Endothelial cell of umbilical vein (primary cell): ENCODE data around the gene LRP1. TPM values are rescaled to one million over a fixed set of nuclear protein-coding genes. Genes with fewer than 3 reads are reported as not detected.

Experiments used
- BruUV-seq: library from RNA; stranded (reverse); fragments of 400-500 nt; replicated peaks from 2 replicates; lab custom pipeline; 2021; lab: Mats Ljungman, UMichigan
- CTCF ChIA-PET: fragments of 300-600, 350-600 bp; sonication (Branson Sonifier 250); formaldehyde crosslinking; loops from one replicate; lab custom pipeline; 2021; ENCODE audit warnings: antibody characterized with exemption, inconsistent platforms; lab: Charles Lee
- POLR2A ChIA-PET: fragments of 300-600, 350-600 bp; sonication (Branson Sonifier 250); formaldehyde crosslinking; loops from one replicate; lab custom pipeline; 2021; ENCODE audit warnings: antibody characterized with exemption, inconsistent platforms; lab: Charles Lee
- DNase-seq: peaks from one replicate; pipeline ENCODE4 v3.0.0-alpha.2; 2011; ENCODE audit warnings: low read depth, low spot score
- FAIRE-seq: peaks from 2 replicates; lab custom pipeline; 2011; peaks lifted over from hg19 to GRCh38; lab: Jason Lieb, UNC
- H2AFZ ChIP-seq: 2 replicates; pipeline ENCODE4 v1.6.0; 2012; ENCODE audit warnings: low read depth, low read length, control low read depth, inconsistent platforms
- H3K27ac ChIP-seq: 2 replicates; pipeline ENCODE4 v1.5.1; 2011; ENCODE audit warnings: low read depth, mild to moderate bottlenecking, control low read depth, low read length, moderate library complexity; ENCODE audit not compliant: insufficient read depth
- H3K27me3 ChIP-seq, 2 experiments: 2 replicates each; pipeline versions ENCODE4 v1.6.0 to v1.6.1; 2011; ENCODE audit warnings: low read length in 2 of 2, mixed read lengths in 1 of 2; ENCODE audit not compliant: control insufficient read depth in 2 of 2, insufficient read depth in 2 of 2
- H3K36me3 ChIP-seq, 2 experiments: 2 replicates in 1 of 2; 3 replicates in 1 of 2; pipeline ENCODE4 v1.5.1; 2011; ENCODE audit warnings: low read length in 2 of 2, mild to moderate bottlenecking in 1 of 2, moderate library complexity in 1 of 2; ENCODE audit not compliant: control insufficient read depth in 2 of 2, insufficient read depth in 2 of 2; ENCODE audit errors: extremely low read depth in 1 of 2
- H3K4me1 ChIP-seq: 3 replicates; pipeline ENCODE4 v1.5.1; 2011; ENCODE audit warnings: mild to moderate bottlenecking, low read length; ENCODE audit not compliant: control insufficient read depth, insufficient read depth; ENCODE audit errors: extremely low read depth
- H3K4me2 ChIP-seq: 2 replicates; pipeline ENCODE4 v1.6.1; 2011; ENCODE audit warnings: low read length, control low read depth, mixed read lengths; ENCODE audit not compliant: insufficient read depth
- H3K4me3 ChIP-seq, 3 experiments: fragments of 200-600 bp in 1 of 3; sonication (generic), shearing (Covaris generic) in 1 of 3; replicated peaks in 1 of 3; 2 replicates each; pipeline ENCODE4 v1.5.1; 2011 to 2016; ENCODE audit warnings: control low read depth in 3 of 3, low read length in 3 of 3, mild to moderate bottlenecking in 2 of 3, inconsistent platforms in 1 of 3, low read depth in 1 of 3, moderate library complexity in 1 of 3; ENCODE audit not compliant: insufficient read depth in 1 of 3
- H3K79me2 ChIP-seq: 2 replicates; pipeline ENCODE4 v1.6.0; 2012; ENCODE audit warnings: low read length, inconsistent platforms; ENCODE audit not compliant: control insufficient read depth, insufficient read depth
- H3K9ac ChIP-seq: replicated peaks from 2 replicates; pipeline ENCODE3; 2011; ENCODE audit warnings: low read length, control low read depth; ENCODE audit not compliant: insufficient read depth; ENCODE audit errors: extremely low read depth
- H3K9me1 ChIP-seq: replicated peaks from 3 replicates; pipeline ENCODE4 v1.6.0; 2011; ENCODE audit warnings: mild to moderate bottlenecking, low read length; ENCODE audit not compliant: control insufficient read depth, insufficient read depth; ENCODE audit errors: extremely low read depth
- H3K9me3 ChIP-seq: replicated peaks from 2 replicates; pipeline ENCODE4 v1.5.1; 2012; ENCODE audit warnings: low read length, inconsistent platforms; ENCODE audit not compliant: control insufficient read depth, insufficient read depth
- H4K20me1 ChIP-seq: replicated peaks from 2 replicates; pipeline ENCODE3; 2011; ENCODE audit warnings: mild to moderate bottlenecking, low read length; ENCODE audit not compliant: control insufficient read depth, insufficient read depth; ENCODE audit errors: extremely low read depth
- EZH2 ChIP-seq: IDR thresholded peaks from 2 replicates; pipeline ENCODE4 v1.6.1; 2012; ENCODE audit warnings: borderline replicate concordance, low read depth, mild to moderate bottlenecking, moderate library complexity, low read length, inconsistent platforms; ENCODE audit not compliant: severe bottlenecking
- FOS ChIP-seq: IDR thresholded peaks from 2 replicates; pipeline ENCODE4 v1.6.1; 2011; ENCODE audit warnings: mild to moderate bottlenecking, low read length, moderate library complexity, borderline replicate concordance; ENCODE audit not compliant: insufficient read depth
- GATA2 ChIP-seq: IDR thresholded peaks from 2 replicates; pipeline ENCODE4 v1.7.0; 2011; ENCODE audit warnings: low read depth, mild to moderate bottlenecking, moderate library complexity, mixed read lengths, low read length; ENCODE audit not compliant: insufficient read length, insufficient read depth
- JUN ChIP-seq: IDR thresholded peaks from 2 replicates; pipeline ENCODE4 v1.6.1; 2011; ENCODE audit warnings: borderline replicate concordance, low read depth; ENCODE audit not compliant: insufficient read length, insufficient read depth
- MYC ChIP-seq: IDR thresholded peaks from one replicate; pipeline ENCODE4 v1.6.1; 2011; ENCODE audit warnings: mild to moderate bottlenecking, low read depth, low read length
- POLR2A ChIP-seq: IDR thresholded peaks from 2 replicates; pipeline ENCODE4 v1.6.1; 2012; ENCODE audit warnings: low read depth, mild to moderate bottlenecking, control low read depth, low read length
- POLR2AphosphoS5 ChIP-seq: IDR thresholded peaks from 2 replicates; pipeline ENCODE4 v1.6.1; 2012; ENCODE audit warnings: low read depth, mild to moderate bottlenecking, control low read depth, low read length, moderate library complexity; ENCODE audit not compliant: insufficient read depth
- dilution Hi-C: fragments of 300-500 bp; cut with MboI; formaldehyde crosslinking; loops from one replicate; pipeline ENCODE4 v1.15.0; 2019; ENCODE audit warnings: low sequenced_read_pairs; ENCODE audit not compliant: extremely low pct_ligation_motif_present
- intact Hi-C: fragments of 100-400 bp; cut with micrococcal nuclease; formaldehyde crosslinking; loops from one replicate; pipeline ENCODE4 v1.10.0; 2022
- polyA plus RNA-seq, 4 experiments: library from polyadenylated mRNA; depleted of rRNA in 3 of 4; stranded (reverse) in 3 of 4; unstranded in 1 of 4; fragments of >200 nt; gene quantifications; 2 replicates each; pipeline versions ENCODE4 v1.2.1 to v1.2.3, GENCODE V29; 2011 to 2012; ENCODE audit warnings: missing spikeins in 1 of 4
- total RNA-seq: library from RNA; stranded (reverse); gene quantifications from 2 replicates; pipeline ENCODE4 v1.2.3, GENCODE V29; 2021
- TF ChIP-seq, protein P1 (sequence below): IDR thresholded peaks from 2 replicates; pipeline ENCODE4 v1.6.1; 2011; ENCODE audit not compliant: insufficient read depth, insufficient read length
- TF ChIP-seq, protein P2 (sequence below), 2 donors: IDR thresholded peaks; 1 replicate in 1 of 2; 2 replicates in 1 of 2; pipeline ENCODE4 v1.5.1; 2011; ENCODE audit warnings: low read length in 2 of 2, mild to moderate bottlenecking in 2 of 2, moderate library complexity in 2 of 2, control low read depth in 1 of 2, inconsistent platforms in 1 of 2, low read depth in 1 of 2; ENCODE audit not compliant: insufficient read depth in 1 of 2; ENCODE audit errors: extremely low read depth in 1 of 2

The LRP1 gene
- total and polyA plus RNA-seq, 2 donors (not counting 3 experiments of a cell fraction or from before 2014, with no cell fraction given): 1.6 to 4.6 TPM

DNA sequence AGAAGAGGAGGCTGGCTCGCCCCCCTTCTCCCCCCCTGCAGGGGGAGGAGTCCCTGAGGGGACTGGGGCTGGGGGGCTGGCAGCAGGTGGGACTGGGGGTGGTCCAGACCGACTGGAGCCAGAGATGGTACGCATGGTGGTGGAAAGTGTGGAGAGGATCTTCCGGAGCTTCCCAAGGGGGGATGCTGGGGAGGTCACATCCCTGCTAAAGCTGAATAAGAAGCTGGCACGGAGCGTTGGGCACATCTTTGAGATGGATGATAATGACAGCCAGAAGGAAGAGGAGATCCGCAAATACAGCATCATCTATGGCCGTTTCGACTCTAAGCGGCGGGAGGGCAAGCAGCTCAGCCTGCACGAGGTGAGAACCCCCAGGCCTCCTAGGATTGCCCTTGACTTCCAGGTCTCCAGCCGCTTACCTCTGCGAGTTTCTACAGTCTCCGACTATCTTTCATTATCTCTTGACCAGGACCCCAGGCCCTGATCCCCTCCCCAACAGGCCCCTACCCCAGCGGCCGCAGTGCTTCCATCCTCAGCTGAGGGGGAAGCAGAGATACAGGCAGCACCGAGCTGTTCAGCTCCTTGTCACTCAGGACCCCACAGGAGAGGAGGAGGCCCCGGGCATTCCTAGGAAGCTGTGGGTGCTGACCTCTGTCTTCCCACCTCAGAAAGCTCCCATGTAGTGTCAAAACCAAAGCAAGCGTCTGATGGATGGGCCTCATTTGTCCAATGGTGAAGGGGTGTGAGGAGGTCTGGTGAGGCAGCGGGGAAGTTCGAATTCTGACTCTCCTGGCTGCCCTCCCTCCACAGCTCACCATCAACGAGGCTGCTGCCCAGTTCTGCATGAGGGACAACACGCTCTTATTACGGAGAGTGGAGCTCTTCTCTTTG lies 36.4 kb upstream of the LRP1 start:
- Histone ChIP-seq H3K36me3 (peaks cover 4 to 39% of the 10 kb centered on the region in 2 experiments), H3K4me1 (peaks cover 15% of the 10 kb centered on the region), H4K20me1 (no peaks in the 10 kb centered on the region), H3K79me2 (peaks cover 16% of the 10 kb centered on the region), H3K9me3 (no peaks in the 10 kb centered on the region), H2AFZ (no peak overlapping the region), H3K4me3 (no peak overlapping the region), H3K9me1 (no peaks in the 10 kb centered on the region), H3K27me3 (no peaks in the 10 kb centered on the region), H3K9ac (no peak overlapping the region), H3K4me2 (no peak overlapping the region), H3K27ac (no peak overlapping the region)
- intact Hi-C loops: no loop called here
- ChIA-PET POLR2A (interaction anchor here (0.6 kb wide), 1 partner anchor 36 kb away, joined by 5 read pairs; the partner anchor contains the start of gene LRP1), CTCF (interaction anchor here (0.7 to 14.4 kb wide), 10 partner anchors 12 to 82 kb away, joined by 3 to 158 read pairs (median 4); partner anchors contain the start of genes NEMP1 and STAT6)
- DNase-seq: no peak
- no peak for TF ChIP-seq EZH2
- TF ChIP-seq POLR2AphosphoS5: no peak
- TF ChIP-seq GATA2: no peak
- TF ChIP-seq FOS: no peak
- TF ChIP-seq POLR2A: no peak
- TF ChIP-seq, protein P1, sequence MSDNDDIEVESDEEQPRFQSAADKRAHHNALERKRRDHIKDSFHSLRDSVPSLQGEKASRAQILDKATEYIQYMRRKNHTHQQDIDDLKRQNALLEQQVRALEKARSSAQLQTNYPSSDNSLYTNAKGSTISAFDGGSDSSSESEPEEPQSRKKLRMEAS: no peak
- TF ChIP-seq MYC: no peak
- no peak for TF ChIP-seq JUN
- TF ChIP-seq, protein P2, sequence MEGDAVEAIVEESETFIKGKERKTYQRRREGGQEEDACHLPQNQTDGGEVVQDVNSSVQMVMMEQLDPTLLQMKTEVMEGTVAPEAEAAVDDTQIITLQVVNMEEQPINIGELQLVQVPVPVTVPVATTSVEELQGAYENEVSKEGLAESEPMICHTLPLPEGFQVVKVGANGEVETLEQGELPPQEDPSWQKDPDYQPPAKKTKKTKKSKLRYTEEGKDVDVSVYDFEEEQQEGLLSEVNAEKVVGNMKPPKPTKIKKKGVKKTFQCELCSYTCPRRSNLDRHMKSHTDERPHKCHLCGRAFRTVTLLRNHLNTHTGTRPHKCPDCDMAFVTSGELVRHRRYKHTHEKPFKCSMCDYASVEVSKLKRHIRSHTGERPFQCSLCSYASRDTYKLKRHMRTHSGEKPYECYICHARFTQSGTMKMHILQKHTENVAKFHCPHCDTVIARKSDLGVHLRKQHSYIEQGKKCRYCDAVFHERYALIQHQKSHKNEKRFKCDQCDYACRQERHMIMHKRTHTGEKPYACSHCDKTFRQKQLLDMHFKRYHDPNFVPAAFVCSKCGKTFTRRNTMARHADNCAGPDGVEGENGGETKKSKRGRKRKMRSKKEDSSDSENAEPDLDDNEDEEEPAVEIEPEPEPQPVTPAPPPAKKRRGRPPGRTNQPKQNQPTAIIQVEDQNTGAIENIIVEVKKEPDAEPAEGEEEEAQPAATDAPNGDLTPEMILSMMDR (IDR thresholded peaks at IDR 0.05; ENCODE audit: extremely low read depth in 1 of 2, insufficient read depth in 1 of 2, low read depth in 1 of 2, low read length in 2 of 2): no peak
- no peak for FAIRE-seq
- BruUV-seq: no TSS peak
- dilution Hi-C loops: no loop called here
